Measurements from ENCODE around the gene LIPT2.

Gene LIPT2

DNA sequence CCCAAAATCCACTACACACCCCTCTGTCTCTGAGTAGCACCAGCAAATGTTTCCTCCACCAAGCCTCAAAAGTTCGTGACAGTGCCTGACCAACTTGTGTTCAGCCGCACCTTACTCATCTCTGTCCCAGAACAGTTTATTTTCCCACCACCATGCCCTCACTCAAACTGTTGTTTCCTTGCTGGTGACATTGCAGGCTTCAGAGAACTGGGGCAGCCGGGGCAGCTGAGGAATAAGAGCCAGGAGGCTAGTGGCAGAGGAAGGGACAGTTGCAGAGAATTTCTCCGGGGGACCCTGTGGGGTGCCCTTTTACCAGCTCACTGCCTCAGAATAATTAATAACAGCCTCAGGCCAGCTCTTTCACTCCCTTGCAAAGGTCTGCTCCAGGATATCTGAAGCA, 25.5 kb downstream of the LIPT2 start:
- H3K4me3 ChIP-seq (ENCODE audit: low read length): no peak overlapping the region
- TF ChIP-seq, protein P1, sequence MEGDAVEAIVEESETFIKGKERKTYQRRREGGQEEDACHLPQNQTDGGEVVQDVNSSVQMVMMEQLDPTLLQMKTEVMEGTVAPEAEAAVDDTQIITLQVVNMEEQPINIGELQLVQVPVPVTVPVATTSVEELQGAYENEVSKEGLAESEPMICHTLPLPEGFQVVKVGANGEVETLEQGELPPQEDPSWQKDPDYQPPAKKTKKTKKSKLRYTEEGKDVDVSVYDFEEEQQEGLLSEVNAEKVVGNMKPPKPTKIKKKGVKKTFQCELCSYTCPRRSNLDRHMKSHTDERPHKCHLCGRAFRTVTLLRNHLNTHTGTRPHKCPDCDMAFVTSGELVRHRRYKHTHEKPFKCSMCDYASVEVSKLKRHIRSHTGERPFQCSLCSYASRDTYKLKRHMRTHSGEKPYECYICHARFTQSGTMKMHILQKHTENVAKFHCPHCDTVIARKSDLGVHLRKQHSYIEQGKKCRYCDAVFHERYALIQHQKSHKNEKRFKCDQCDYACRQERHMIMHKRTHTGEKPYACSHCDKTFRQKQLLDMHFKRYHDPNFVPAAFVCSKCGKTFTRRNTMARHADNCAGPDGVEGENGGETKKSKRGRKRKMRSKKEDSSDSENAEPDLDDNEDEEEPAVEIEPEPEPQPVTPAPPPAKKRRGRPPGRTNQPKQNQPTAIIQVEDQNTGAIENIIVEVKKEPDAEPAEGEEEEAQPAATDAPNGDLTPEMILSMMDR (IDR thresholded peaks at IDR 0.05; ENCODE audit: insufficient read depth, low read depth, low read length, missing control alignments): no peak

DNA sequence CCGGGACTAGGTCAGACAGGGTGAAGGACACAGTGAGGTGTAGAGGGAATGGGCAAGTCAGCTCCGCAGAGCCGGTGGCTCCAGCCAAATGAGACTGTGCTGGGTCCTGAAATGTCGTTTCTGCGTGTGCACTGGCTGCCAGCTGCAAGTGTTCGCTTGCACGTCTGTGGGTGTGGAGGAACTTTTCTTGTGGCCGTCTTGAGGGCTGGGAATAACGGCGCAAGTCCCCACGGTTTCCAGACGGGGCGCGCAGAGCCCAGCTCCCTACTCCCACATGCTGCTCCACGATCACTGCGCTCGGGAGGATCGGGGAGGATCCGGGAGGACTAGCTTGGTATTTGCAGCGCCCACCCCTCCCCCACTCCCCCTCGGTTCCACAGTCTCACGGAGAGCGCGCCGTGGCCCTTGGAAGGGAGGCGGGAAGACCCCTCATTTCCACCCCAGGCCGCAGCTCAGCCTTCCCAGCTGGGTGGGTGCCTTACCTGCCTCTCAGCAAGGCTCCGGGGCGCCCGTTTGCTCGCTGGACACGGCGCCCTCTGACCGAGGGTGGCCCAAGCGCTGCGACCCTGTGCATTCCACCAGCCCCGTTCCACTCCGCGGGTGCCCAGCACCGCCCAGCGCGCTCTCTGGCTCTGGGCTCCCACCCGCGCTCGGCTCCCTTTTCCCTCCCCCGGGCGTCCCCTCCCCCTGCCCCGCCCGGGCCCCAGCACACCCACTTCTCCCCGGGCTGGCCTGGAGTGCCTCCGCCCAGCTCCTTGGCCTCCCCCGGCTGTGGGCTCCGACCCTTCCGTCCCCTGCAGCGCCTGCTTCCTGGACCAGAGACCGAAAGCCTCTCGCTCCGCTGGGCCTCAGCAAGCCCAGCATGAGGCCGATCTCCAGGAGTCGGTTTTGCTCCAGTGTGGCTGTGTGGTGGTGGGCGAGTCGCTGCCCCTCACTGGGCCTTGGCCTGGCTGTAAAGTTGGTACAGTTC, 26.3 kb downstream of the LIPT2 start, which contains the start of gene KCNE3:
TSS of gene KCNE3 (minus strand) at position 634 of the 970 bp plus-strand sequence. CDS start 9,986 bp downstream, outside the sequence.
- DNase-seq (ENCODE audit: low read depth): no peak
- TF ChIP-seq, protein P1 (IDR thresholded peaks at IDR 0.05; ENCODE audit: insufficient read depth, low read depth, low read length, missing control alignments): no peak
- H3K4me3 ChIP-seq (ENCODE audit: low read length): peak within 1 kb of the TSS; percentile 20

More for the DNA sequence above, 25.5 kb downstream of the LIPT2 start:
- DNase-seq (ENCODE audit: low read depth): no peak

DNA sequence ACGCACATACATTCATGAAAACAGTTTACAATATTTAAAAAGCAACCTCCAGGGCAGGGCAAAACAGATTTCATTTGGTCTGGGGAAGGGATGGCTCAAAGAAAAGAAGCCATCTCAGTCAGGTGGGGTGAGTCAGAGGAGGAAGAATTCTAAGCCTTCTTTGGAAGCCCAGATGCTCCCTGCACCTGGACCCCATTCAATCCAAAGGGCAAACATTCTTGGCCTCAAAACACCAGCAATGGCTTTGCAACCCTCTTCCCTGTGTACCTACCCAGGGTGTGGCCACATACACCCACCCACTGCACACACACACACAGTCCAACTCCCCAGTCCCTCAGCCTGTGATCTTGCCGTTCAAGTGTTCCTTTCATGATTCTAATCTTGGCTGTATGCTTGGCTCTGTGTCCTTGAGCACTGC, 28.2 kb downstream of the LIPT2 start:
- no peak overlapping the region for H3K4me3 ChIP-seq (ENCODE audit: low read length)
- TF ChIP-seq, protein P1 (IDR thresholded peaks at IDR 0.05; ENCODE audit: insufficient read depth, low read depth, low read length, missing control alignments): no peak
- DNase-seq (ENCODE audit: low read depth): peak; percentile 10

DNA sequence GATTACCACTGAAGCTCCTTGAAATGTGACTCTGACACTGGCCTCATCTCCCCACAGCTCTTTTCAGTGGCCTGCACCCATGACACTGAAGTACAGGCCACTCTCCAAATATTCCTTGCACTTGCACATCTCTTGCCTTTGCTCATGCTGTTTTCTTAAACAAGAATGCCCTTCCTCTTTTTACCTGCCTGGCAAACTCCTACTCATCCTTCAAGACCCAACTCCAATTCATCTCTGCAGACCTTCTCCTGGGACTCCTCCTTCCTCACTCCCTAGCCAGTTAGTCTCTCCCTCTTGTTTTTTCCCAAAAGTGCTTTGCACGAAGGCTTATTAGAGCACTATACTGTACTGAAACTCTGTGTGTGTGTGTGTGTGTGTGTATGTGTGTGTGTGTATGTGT, 28.8 kb downstream of the LIPT2 start:
- no peak for DNase-seq (ENCODE audit: low read depth)
- no peak overlapping the region for H3K4me3 ChIP-seq (ENCODE audit: low read length)
- TF ChIP-seq, protein P1 (IDR thresholded peaks at IDR 0.05; ENCODE audit: insufficient read depth, low read depth, low read length, missing control alignments): no peak

DNA sequence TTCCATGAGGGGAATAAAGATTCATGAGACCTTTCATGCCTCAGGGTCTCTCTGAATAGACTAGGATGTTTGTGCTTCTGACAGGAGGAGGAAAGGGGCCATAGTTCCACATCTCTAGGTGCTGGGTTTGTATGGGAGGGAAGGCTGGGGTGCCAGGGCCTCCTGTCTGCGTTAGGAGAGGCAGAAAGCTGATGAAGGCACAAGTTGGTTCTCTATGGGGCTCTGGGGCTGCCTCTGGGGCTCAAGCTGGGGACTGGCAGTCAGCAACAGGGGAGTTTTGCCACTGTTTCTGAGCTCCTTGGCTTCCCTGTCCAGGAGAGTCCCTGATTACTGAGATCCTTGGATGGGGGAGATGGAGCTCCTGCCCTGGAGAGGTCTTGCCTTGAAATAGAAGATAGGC, 30.3 kb downstream of the LIPT2 start:
- no peak overlapping the region for H3K4me3 ChIP-seq (ENCODE audit: low read length)
- no peak for DNase-seq (ENCODE audit: low read depth)
- TF ChIP-seq, protein P1 (IDR thresholded peaks at IDR 0.05; ENCODE audit: insufficient read depth, low read depth, low read length, missing control alignments): no peak

DNA sequence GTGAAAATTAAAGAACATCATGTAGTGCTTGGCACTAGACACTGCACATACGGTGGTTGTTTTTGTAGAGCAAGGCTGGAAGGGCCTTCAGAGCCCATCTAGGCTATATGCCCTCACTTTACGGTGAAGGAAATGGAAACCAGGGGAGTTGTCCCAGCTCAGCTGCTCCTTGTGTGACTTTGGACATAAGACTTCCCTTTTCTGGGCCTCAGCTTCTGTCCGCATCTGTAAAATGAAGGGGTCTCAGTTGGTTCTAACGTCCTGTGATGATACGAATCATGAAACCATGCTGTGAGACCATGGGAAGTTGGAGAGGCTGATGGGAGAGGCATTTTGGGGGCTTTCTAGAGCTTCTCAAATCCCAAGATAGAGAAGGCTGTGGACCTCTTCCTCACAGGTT, 30.9 kb downstream of the LIPT2 start:
- TF ChIP-seq, protein P1 (IDR thresholded peaks at IDR 0.05; ENCODE audit: insufficient read depth, low read depth, low read length, missing control alignments): no peak
- no peak for DNase-seq (ENCODE audit: low read depth)
- no peak overlapping the region for H3K4me3 ChIP-seq (ENCODE audit: low read length)
